ENCODE results near the gene ISL2.
"Not testable (repeated sequence)": the region's sequence is repeated elsewhere in the genome, so short reads cannot be mapped to it uniquely, and the experiment has no call there.

ISL2 gene

DNA sequence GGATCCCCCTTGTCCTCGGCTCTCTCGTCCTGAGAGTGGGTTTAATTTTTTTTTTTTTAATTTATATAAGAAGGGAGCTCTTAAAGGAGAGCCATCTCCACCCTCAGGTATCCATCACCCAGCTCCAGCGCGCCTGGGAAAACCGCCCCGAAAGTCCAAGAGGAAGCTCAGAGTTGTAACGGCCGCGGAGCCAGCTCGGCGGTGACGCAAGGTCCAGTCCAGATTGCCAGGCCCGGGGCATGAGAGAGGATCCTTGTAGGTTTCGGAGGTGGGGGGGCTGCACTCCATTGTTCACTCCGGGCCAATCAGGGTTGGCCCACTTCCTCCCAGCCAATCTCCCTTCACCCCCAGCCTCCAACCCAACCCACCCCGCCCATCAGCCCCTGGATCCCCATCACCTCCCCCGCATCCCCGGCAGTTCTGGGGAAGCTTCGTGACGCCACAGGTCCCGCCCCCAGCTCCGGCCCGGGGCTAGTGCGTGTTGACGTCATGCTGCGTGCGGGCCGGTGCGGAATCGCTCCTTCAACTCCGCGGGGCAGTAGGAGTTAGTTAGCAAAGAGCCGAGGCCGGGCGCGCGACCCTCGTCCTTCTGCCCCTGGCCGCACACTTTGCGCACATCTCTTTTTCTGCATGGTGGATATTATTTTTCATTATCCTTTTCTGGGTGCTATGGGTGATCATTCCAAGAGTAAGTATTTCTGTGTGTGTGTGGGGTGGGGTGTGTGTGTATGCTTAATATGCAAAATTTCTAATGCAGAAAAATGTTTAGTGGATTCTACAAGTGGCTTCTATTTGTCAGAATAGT is at the start of gene ISL2:
Gene ISL2 (plus strand): TSS at position 520 of the 805 bp plus-strand sequence. CDS start 111 bp downstream, at position 631.
- DNase-seq, result no peak

- DNase-seq, result no peak
Measured at GRCh38 chr15:76289582-76289981, 47.0 kb upstream of the ISL2 start.

GRCh38 chr15:76293361-76293760 is 43.2 kb upstream of the ISL2 start:
- DNase-seq, result no peak

- DNase-seq, result not testable (repeated sequence)
Measured at GRCh38 chr15:76294463-76294862, 42.1 kb upstream of the ISL2 start.

GRCh38 chr15:76296849-76297248 is 39.7 kb upstream of the ISL2 start:
- no peak for DNase-seq

- DNase-seq, result not testable (repeated sequence)
Measured at GRCh38 chr15:76297951-76298350, 38.6 kb upstream of the ISL2 start.

DNA sequence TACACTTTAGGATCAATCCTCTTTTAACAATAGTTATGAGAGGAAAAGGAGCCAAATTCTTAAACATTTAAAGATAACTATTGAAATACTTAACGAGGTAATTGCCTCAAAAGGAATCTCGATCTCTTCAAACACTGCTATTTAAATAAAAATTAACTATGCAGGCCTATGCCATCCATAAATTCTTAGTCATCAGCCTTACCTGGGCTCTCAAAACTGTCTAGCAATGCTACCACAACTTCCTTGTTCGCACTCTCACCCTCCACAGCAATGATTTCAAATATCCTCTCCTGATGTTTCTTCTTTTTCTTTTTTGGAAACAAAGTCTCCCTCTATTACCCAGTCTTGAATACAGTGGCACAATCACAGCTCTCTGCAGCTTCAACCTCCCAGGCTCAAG is 37.6 kb upstream of the ISL2 start:
- DNase-seq, result no peak

- no peak for DNase-seq
Measured at GRCh38 chr15:76299786-76300185, 36.8 kb upstream of the ISL2 start.

- DNase-seq, result no peak
Measured at GRCh38 chr15:76303909-76304308, 32.7 kb upstream of the ISL2 start.

GRCh38 chr15:76309601-76310330 is 26.8 kb upstream of the ISL2 start:
- no peak for DNase-seq

DNA sequence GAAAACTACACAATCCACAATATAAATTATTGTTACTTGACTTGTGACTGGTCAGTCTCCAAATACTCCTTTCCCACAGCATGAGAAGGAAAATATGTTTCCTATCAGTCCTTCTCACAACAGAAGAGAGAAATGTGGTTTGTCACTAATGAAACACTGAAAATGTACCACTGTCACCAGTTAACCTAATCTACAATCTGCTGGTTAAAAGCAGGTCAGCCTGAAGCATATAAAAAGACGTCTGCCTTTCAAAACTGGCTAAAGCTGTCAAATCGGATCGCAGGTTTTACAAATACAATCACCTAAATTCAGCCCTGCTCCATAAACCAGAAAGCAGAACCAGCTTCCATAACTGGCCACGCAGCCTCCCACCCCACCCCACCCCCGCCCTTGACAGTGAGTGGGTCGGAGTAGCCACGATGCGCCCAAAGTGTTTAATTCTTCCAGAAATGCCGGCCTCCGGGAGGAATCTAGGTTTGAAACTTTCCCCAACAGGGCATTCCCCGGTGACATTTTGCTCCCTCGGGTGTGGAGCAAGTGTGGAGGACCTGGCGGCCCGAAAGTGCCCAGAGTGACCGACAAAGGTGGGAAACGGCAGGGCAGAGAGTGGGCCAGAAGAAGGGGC is 26.0 kb upstream of the ISL2 start:
- DNase-seq, result no peak

DNA sequence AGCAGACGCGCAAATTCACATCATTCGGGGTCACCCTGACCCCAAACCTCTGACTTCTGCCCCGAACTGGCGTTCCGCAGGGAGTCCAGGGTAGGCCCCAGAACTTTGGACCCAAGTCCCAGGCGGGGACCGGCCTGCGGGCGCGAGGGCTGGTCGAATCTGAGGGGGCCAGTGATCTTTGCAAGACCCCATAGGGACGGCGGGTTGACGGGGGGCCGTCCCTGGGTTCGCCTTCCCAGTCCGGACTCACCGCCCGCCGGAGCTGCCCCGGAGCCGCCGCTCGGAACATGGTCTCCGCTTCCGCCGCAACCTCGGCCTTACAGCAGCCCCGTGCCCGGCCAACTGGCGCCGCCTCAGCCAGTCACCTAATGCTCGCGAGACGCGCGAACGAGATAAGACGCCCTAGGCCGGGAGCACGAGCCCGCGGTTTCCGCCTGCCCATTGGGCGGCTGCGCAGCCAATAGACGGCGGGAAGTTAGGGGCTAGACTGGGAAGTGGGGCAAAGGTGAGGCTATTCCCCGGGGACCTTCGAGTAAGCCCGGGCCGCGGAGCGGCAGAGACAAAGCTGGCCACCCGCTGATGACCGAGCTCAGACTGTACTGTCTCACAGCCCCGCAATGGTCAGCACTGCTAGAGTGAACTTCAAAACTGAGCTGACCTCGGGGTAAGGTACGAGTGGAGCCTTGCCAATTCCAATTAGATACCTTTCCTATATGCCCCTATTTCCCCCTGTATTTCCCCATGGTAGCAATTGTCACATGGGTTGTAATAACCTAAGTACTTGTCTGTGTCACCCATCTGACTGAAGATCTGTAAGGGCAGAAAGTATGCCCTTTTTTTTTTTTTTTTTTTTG is 25.2 kb upstream of the ISL2 start, which contains the start of gene ETFA:
Gene ETFA (minus strand): TSS at position 370 of the 854 bp plus-strand sequence. CDS start 81 bp downstream, at position 289.
- peak; percentile 83 for DNase-seq

DNA sequence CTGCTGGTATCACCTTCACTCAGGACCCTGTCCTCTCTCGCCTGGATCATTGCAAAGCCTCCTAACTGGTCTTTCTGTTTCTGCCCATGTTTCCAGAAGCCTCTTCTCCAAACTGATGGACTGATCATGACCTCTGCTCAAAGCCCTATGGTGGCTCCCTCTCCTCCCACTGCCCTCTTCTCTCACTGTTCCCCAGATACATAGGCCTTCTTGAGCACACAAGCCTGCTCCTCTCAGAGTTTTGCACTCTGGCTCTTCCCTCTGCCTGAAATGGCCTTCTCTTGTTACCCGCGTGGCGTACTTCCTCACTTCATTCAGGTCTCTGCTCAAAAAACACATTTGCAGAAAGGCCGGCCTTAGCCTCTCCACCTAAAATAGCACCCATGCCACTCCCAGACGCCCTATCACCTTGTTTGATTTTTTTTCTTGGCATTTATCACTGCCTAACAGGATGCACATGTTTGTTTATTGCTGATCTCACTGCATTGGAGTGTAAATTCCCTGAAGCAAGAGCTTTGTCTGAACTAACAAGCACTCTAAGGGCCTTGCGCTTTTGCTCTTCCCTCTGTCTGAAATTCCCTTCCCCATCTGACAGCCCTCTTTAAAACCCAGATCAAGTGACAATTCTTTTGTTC is 23.9 kb upstream of the ISL2 start:
- no peak for DNase-seq

DNA sequence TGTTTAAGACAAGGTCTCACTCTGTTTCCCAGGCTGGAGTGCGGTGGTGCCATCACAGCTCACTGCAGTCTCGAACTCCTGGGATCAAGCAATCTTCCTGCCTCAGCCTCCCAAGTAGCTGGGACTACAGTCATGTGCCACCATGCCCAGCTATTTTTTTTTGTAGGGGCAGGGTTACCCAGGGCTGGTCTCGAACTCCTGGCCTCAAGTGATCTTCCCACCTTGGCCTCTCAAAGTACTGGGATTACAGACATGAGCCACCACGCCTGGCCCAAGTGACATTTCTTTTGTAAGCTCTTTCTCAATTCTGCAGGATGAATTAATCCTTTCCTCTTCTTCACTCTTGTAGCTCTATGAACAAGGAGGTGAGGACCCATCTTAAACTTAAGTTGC is 23.4 kb upstream of the ISL2 start:
- DNase-seq, result not testable (repeated sequence)

- DNase-seq, result no peak
Measured at GRCh38 chr15:76313731-76314130, 22.8 kb upstream of the ISL2 start.

DNA sequence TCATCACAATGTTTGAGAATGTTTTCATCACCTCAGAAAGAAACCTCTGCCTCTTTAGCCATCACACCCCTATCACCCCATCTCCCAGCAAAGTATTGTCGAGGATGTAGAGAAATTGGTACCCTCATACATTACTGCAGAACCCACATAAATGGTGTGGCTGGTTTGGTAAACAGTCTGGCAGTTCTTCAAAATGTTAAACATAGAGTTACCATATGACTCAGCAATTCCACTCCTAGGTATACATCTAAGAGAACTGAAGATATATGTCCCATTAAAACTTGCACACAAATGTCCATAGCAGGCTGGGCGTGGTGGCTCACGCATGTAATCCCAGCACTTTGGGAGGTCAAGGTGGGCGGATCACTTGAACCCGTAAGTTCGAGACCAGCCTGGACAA is 16.6 kb upstream of the ISL2 start:
- no peak for DNase-seq

DNA sequence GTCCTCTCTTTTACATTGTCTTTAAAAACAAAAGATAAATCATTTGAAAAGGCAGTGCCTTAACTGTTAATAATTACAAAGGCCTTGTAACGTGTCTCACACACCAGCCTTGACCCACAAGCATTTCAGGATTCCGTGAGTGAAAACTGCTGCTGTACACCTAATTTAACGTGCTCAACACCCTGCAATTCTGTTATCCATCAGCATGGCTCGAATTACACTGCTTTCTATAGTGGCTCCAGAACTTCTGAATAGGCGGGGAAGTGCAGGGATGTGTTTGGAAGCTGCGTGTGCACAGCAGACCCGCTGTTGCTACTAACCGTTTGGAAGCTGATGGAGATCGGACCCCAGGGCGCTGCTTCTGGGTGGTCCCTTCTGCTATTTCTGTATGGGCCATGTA is 15.4 kb upstream of the ISL2 start:
- DNase-seq, result no peak

GRCh38 chr15:76321602-76322001 is 15.0 kb upstream of the ISL2 start:
- no peak for DNase-seq

DNA sequence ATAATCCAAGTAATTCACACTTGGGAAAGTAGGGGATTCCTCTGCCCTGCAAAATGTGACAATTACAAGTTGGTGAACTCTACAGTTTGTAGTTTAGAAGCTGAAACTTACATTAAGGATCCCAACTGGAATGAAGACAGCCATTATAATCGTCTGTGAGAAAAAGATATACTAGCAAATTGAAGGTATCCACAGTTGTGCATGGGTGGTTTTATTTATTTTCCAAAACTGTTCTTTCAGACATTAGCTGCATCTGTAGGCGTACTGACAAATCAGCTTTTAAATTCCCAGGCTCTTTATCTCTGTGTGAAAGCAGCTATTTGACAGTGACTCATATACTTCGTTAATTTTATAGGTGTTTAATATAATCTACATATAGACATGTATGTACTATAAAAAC is 12.5 kb upstream of the ISL2 start:
- DNase-seq, result no peak

DNA sequence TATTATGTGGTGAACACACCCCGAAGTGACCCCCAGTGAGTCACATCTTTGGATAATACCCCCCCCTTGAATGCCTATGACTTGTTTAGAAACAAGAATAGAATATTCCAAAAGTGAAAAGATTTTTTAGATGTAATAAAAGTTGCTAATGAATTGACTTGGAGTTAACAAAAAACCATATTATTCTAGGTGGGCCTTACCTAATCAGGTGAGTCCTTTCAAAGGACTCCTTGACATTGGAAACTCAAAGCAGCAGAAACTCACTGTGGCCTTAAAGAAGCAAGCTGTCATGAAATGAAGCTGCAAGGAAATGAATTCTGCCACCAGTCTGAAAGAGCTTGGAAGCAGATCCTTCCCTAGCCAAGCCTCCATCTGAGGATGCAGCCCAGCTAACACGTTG is 10.9 kb upstream of the ISL2 start:
- no peak for DNase-seq

GRCh38 chr15:76327191-76328105 is 9.1 kb upstream of the ISL2 start:
- no peak for DNase-seq

Data from NCI-H1436 treated with DMSO at 0.1 percent for 48 hours (cell line).